WTC11 (cell line): Measurements from ENCODE around the gene GDNF. TPM values are rescaled to one million over a fixed set of nuclear protein-coding genes. Genes with fewer than 3 reads are reported as not detected.
A peak's percentile ranks its signal among the peaks of the same experiment; 100 is the strongest.

ENCODE experiments used
- ATAC-seq: fragments of 200-7000 bp; cut with Tn5 transposase; 2 replicates; pipeline ENCODE4 v1.10.0; 2021; ENCODE audit warnings: mild to moderate bottlenecking, moderate library complexity
- CTCF ChIA-PET: fragments of 300-600 bp; sonication (Branson Sonifier 250); formaldehyde crosslinking; loops from one replicate; lab custom pipeline; 2021; ENCODE audit warnings: antibody characterized with exemption; lab: Charles Lee
- POLR2A ChIA-PET: fragments of 350-600 bp; sonication (Branson Sonifier 250); formaldehyde crosslinking; loops from one replicate; lab custom pipeline; 2021; ENCODE audit warnings: antibody characterized with exemption; lab: Charles Lee
- DNase-seq: peaks from one replicate; pipeline ENCODE4 v3.0.0; 2021; ENCODE audit warnings: low spot score
- H3K27ac Mint-ChIP-seq: 2 replicates; pipeline ENCODE4 v1.8.0; 2021; ENCODE audit warnings: mixed read lengths
- H3K27me3 Mint-ChIP-seq: 2 replicates; pipeline ENCODE4 v1.8.0; 2021; ENCODE audit warnings: low read depth, mild to moderate bottlenecking, moderate library complexity, mixed read lengths
- H3K36me3 Mint-ChIP-seq: 2 replicates; pipeline ENCODE4 v1.8.0; 2021; ENCODE audit warnings: mixed read lengths
- H3K4me1 Mint-ChIP-seq: 2 replicates; pipeline ENCODE4 v1.8.0; 2022; ENCODE audit warnings: mixed read lengths
- H3K4me3 Mint-ChIP-seq: 2 replicates; pipeline ENCODE4 v1.8.0; 2021; ENCODE audit warnings: mild to moderate bottlenecking, moderate library complexity, mixed read lengths
- H3K9me3 Mint-ChIP-seq: 2 replicates; pipeline ENCODE4 v1.8.0; 2021; ENCODE audit warnings: mixed read lengths
- CREM ChIP-seq: sonication (generic); formaldehyde crosslinking; IDR thresholded peaks from 2 replicates; pipeline ENCODE4 v1.8.1; 2022; ENCODE audit warnings: mild to moderate bottlenecking, missing genetic modification reagents, moderate library complexity
- GTF2I ChIP-seq: fragments of 250-450 bp; sonication (Bioruptor Pico); conservative IDR thresholded peaks from 2 replicates; pipeline ENCODE4 v1.4.0; 2021; ENCODE audit warnings: mild to moderate bottlenecking
- MYBL2 ChIP-seq: sonication (generic); formaldehyde crosslinking; IDR thresholded peaks from 2 replicates; pipeline ENCODE4 v1.8.1; 2023; ENCODE audit warnings: mild to moderate bottlenecking, moderate library complexity, missing genetic modification reagents
- ZNF423 ChIP-seq: fragments of 250-450 bp; sonication (Bioruptor Pico); IDR thresholded peaks from 2 replicates; pipeline ENCODE4 v2.1.2; 2022; ENCODE audit warnings: mild to moderate bottlenecking, moderate library complexity
- ZNF671 ChIP-seq: fragments of 250-450 bp; sonication (Bioruptor Pico); IDR thresholded peaks from 2 replicates; pipeline ENCODE4 v1.8.0; 2021; ENCODE audit warnings: mild to moderate bottlenecking
- total RNA-seq: library from RNA; stranded (reverse); gene quantifications from 3 replicates; pipeline ENCODE4 v1.2.3, GENCODE V29; 2021
- TF ChIP-seq, protein P1 (sequence below): sonication (generic); formaldehyde crosslinking; conservative IDR thresholded peaks from 2 replicates; pipeline ENCODE4 v1.8.1; 2022; ENCODE audit warnings: mild to moderate bottlenecking, missing genetic modification reagents
- TF ChIP-seq, protein P2 (sequence below): sonication (generic); formaldehyde crosslinking; IDR thresholded peaks from 2 replicates; pipeline ENCODE4 v1.8.0; 2022; ENCODE audit warnings: mild to moderate bottlenecking, missing genetic modification reagents
- TF ChIP-seq, protein P3 (sequence below): fragments of 250-450 bp; sonication (Bioruptor Pico); IDR thresholded peaks from 2 replicates; pipeline ENCODE4 v1.9.0; 2021; ENCODE audit warnings: mild to moderate bottlenecking
- TF ChIP-seq, protein P4 (sequence below): fragments of 250-450 bp; sonication (Bioruptor Pico); IDR thresholded peaks from 2 replicates; pipeline ENCODE4 v1.9.0; 2021; ENCODE audit warnings: moderate library complexity, mild to moderate bottlenecking, inconsistent platforms, borderline replicate concordance
- TF ChIP-seq, protein P5 (sequence below): sonication (generic); formaldehyde crosslinking; IDR thresholded peaks from 2 replicates; pipeline ENCODE4 v1.8.1; 2022; ENCODE audit warnings: missing genetic modification reagents, borderline replicate concordance
- TF ChIP-seq, protein P6 (sequence below): sonication (generic); formaldehyde crosslinking; IDR thresholded peaks from 2 replicates; pipeline ENCODE4 v1.8.0; 2022; ENCODE audit warnings: mild to moderate bottlenecking, missing genetic modification reagents
- TF ChIP-seq, protein P7 (sequence below): sonication (generic); formaldehyde crosslinking; IDR thresholded peaks from 2 replicates; pipeline ENCODE4 v1.8.0; 2023; ENCODE audit warnings: mild to moderate bottlenecking, missing genetic modification reagents
- TF ChIP-seq, protein P8 (sequence below): sonication (generic); formaldehyde crosslinking; IDR thresholded peaks from 2 replicates; pipeline ENCODE4 v1.8.1; 2023; ENCODE audit warnings: mild to moderate bottlenecking, missing genetic modification reagents, moderate library complexity
- TF ChIP-seq, protein P9 (sequence below): sonication (generic); formaldehyde crosslinking; IDR thresholded peaks from 2 replicates; pipeline ENCODE4 v1.8.1; 2022; ENCODE audit warnings: mild to moderate bottlenecking, moderate library complexity, missing genetic modification reagents

GDNF gene
- total RNA-seq, 1 experiment from 2014 or later, result 4.7 TPM

DNA sequence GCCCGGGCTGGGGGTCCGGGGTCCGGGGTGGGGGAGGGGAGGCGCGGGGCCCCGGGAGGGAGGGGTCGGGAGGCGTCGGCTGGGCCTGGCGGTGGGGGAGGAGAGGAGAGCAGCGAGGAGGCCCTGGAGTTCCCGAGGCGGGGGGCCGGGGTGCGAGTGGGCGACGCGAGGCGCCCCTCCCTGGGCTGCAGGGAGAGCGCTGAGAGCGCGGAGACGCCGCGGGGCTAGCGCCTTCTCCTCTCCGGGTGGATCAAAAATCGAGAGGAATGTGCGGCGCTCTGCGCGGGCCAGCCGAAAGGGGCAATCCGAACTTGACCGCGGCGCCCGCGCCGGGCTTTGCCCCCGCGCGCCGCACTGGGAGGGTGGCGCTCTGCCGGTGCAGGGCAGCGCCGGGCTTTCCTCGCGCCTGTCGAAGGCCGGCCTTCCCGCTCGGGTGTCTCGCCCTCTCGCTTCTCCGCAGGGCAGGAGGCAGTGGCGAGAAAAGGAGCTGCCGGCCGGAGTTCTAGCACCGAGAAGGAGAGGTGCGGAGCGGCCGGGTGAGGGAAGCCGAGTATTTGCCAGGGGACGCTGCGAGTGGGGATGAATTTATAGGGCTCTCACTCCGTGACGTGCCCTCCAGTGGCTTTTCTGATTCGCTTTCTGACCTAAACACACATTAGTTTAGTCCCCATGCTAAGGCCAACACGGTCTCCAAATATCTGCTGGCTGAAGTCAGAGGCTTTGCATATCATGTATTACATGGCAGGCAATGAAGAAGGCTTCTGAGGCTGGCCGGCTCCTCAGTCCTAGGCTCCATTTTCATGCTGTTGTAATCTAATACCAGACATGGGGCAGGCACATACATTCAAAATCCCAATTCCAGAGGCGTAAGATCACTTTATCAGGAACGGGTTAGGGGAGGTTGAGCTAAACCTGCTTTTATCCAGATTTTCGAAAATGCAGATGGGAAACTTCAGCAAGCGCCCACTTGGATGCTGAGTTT, 503 bp upstream of the GDNF start (continued):
- TF ChIP-seq, protein P1, sequence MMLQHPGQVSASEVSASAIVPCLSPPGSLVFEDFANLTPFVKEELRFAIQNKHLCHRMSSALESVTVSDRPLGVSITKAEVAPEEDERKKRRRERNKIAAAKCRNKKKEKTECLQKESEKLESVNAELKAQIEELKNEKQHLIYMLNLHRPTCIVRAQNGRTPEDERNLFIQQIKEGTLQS, result no peak
- no peak for TF ChIP-seq ZNF671 (CRISPR knock-in tag)
- no peak for TF ChIP-seq GTF2I
- TF ChIP-seq, protein P2, sequence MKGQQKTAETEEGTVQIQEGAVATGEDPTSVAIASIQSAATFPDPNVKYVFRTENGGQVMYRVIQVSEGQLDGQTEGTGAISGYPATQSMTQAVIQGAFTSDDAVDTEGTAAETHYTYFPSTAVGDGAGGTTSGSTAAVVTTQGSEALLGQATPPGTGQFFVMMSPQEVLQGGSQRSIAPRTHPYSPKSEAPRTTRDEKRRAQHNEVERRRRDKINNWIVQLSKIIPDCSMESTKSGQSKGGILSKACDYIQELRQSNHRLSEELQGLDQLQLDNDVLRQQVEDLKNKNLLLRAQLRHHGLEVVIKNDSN (CRISPR knock-in tag), result peak; percentile 59; the same call in 1 of the 2 replicates
- TF ChIP-seq, protein P3, sequence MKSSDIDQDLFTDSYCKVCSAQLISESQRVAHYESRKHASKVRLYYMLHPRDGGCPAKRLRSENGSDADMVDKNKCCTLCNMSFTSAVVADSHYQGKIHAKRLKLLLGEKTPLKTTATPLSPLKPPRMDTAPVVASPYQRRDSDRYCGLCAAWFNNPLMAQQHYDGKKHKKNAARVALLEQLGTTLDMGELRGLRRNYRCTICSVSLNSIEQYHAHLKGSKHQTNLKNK (CRISPR knock-in tag), result no peak
- TF ChIP-seq MYBL2 (CRISPR knock-in tag), result no peak
- TF ChIP-seq, protein P4, sequence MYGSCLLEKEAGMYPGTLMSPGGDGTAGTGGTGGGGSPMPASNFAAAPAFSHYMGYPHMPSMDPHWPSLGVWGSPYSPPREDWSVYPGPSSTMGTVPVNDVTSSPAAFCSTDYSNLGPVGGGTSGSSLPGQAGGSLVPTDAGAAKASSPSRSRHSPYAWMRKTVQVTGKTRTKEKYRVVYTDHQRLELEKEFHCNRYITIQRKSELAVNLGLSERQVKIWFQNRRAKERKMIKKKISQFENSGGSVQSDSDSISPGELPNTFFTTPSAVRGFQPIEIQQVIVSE (CRISPR knock-in tag), result no peak
- TF ChIP-seq, protein P5, sequence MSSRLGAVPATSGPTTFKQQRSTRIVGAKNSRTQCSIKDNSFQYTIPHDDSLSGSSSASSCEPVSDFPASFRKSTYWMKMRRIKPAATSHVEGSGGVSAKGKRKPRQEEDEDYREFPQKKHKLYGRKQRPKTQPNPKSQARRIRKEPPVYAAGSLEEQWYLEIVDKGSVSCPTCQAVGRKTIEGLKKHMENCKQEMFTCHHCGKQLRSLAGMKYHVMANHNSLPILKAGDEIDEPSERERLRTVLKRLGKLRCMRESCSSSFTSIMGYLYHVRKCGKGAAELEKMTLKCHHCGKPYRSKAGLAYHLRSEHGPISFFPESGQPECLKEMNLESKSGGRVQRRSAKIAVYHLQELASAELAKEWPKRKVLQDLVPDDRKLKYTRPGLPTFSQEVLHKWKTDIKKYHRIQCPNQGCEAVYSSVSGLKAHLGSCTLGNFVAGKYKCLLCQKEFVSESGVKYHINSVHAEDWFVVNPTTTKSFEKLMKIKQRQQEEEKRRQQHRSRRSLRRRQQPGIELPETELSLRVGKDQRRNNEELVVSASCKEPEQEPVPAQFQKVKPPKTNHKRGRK (CRISPR knock-in tag), result no peak

DNA sequence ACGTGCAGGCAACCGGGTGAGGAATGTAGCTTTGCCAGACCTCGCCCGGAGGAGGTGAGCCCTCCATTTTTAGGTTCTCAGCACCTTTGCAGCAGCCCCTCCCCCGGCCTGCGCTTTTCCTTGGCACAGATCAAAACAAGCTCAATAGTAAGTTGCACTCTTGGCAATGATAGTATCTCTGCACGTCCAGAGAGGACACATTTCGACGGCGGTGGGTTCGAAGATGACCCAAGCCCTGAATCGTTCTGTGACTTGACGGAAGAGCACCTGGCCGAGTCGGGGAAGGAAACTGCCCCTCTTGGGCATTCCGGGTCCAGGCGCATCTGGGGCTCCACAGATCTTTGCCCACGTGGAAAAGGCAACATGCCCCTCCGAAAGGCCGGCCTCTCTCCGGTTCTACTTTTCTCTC, 904 bp downstream of the GDNF start:
- Mint-ChIP-seq H3K27me3 (peaks cover 91% of the 10 kb centered on the region), H3K4me3 (peak overlapping the region; percentile 82), H3K4me1 (peaks cover 65% of the 10 kb centered on the region), H3K36me3 (no peaks in the 10 kb centered on the region), H3K27ac (no peak overlapping the region), H3K9me3 (no peaks in the 10 kb centered on the region)
- peak; percentile 28 for DNase-seq
- ChIA-PET POLR2A (no interaction called here), CTCF (interaction anchor here (0.6 to 1.5 kb wide), 4 partner anchors 63 to 1781 kb away, joined by 3 to 9 read pairs (median 4); no protein-coding TSS in a partner anchor)
- no peak for ATAC-seq
- TF ChIP-seq, protein P2 (CRISPR knock-in tag), result no peak
- no peak for TF ChIP-seq CREM (CRISPR knock-in tag)
- TF ChIP-seq, protein P6, sequence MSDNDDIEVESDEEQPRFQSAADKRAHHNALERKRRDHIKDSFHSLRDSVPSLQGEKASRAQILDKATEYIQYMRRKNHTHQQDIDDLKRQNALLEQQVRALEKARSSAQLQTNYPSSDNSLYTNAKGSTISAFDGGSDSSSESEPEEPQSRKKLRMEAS (CRISPR knock-in tag), result peak; percentile 32; the same call in 1 of the 2 replicates
- no peak for TF ChIP-seq GTF2I
- TF ChIP-seq, protein P3 (CRISPR knock-in tag), result no peak

DNA sequence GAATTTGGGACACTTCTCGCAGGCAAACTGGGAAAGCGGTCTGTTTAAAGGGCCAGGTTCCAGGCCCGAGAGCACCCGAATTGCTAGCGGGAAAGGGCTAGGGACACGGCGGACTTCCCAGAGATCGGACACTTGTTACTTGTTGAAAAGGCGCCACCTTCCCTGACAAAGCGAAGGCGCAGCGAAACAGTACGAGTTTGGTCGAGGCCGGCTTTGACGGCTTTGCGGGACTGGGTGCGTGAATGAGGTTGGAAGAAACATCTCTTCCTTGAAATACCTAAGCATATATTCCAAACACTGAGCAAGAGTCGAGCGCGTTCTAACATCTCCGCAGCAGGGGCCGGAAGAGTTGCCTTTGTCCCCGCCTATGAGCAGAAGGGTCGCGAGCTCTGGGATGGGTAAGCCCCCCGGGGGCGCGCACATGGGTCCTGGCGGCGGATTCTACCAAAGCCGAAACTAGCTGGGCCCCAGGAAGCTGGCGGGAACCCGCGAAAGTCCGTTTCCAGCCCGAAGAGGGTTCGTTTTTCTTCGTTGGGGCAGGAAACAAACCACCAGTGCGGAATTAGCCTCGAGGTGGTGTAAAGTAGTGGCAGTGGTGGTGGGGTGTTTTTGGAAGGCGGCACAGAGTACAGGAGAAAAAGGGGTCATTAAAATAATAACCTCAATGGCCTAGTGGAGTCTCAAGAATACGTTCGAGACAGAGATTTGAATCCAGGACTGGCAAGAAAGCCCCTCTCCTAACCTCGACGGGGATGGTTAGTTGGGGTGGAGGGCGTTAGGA, 1.5 kb downstream of the GDNF start:
- DNase-seq (peak; percentile 66), ATAC-seq (peak; percentile 2; the same call in 1 of the 2 replicates)
- POLR2A ChIA-PET, result no interaction called here
- Mint-ChIP-seq H3K36me3 (no peaks in the 10 kb centered on the region), H3K4me3 (peak overlapping the region; percentile 82), H3K9me3 (no peaks in the 10 kb centered on the region), H3K4me1 (peaks cover 64% of the 10 kb centered on the region), H3K27ac (no peak overlapping the region), H3K27me3 (peaks cover 95% of the 10 kb centered on the region)
- CTCF ChIA-PET, result interaction anchor here (0.6 to 1.5 kb wide), 4 partner anchors 63 to 1782 kb away, joined by 3 to 9 read pairs (median 4); no protein-coding TSS in a partner anchor
- TF ChIP-seq, protein P7, sequence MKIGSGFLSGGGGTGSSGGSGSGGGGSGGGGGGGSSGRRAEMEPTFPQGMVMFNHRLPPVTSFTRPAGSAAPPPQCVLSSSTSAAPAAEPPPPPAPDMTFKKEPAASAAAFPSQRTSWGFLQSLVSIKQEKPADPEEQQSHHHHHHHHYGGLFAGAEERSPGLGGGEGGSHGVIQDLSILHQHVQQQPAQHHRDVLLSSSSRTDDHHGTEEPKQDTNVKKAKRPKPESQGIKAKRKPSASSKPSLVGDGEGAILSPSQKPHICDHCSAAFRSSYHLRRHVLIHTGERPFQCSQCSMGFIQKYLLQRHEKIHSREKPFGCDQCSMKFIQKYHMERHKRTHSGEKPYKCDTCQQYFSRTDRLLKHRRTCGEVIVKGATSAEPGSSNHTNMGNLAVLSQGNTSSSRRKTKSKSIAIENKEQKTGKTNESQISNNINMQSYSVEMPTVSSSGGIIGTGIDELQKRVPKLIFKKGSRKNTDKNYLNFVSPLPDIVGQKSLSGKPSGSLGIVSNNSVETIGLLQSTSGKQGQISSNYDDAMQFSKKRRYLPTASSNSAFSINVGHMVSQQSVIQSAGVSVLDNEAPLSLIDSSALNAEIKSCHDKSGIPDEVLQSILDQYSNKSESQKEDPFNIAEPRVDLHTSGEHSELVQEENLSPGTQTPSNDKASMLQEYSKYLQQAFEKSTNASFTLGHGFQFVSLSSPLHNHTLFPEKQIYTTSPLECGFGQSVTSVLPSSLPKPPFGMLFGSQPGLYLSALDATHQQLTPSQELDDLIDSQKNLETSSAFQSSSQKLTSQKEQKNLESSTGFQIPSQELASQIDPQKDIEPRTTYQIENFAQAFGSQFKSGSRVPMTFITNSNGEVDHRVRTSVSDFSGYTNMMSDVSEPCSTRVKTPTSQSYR, result no peak
- peak; percentile 8; the same call in 1 of the 2 replicates for TF ChIP-seq ZNF423 (CRISPR knock-in tag)
- TF ChIP-seq, protein P6 (CRISPR knock-in tag), result peak; percentile 51; the same call in 1 of the 2 replicates
- TF ChIP-seq, protein P8, sequence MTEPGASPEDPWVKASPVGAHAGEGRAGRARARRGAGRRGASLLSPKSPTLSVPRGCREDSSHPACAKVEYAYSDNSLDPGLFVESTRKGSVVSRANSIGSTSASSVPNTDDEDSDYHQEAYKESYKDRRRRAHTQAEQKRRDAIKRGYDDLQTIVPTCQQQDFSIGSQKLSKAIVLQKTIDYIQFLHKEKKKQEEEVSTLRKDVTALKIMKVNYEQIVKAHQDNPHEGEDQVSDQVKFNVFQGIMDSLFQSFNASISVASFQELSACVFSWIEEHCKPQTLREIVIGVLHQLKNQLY (CRISPR knock-in tag), result no peak
- TF ChIP-seq, protein P9, sequence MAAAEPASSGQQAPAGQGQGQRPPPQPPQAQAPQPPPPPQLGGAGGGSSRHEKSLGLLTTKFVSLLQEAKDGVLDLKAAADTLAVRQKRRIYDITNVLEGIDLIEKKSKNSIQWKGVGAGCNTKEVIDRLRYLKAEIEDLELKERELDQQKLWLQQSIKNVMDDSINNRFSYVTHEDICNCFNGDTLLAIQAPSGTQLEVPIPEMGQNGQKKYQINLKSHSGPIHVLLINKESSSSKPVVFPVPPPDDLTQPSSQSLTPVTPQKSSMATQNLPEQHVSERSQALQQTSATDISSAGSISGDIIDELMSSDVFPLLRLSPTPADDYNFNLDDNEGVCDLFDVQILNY (CRISPR knock-in tag), result no peak
- TF ChIP-seq, protein P3 (CRISPR knock-in tag), result no peak
